Thyroid gland (tissue), 4 donors: ENCODE data around the gene EPB41. TPM values are rescaled to one million over a fixed set of nuclear protein-coding genes. Genes with fewer than 3 reads are reported as not detected.

Experiments used
- DNase-seq, 2 donors: peaks; one replicate each; pipeline ENCODE4 v3.0.0-alpha.2; 2019
- H3K27ac ChIP-seq, 3 donors: fragments of 200-600 bp; sonication (generic); 1 replicate in 2 of 3; 2 replicates in 1 of 3; pipeline ENCODE4 v1.5.1; 2016 to 2019; ENCODE audit warnings: mild to moderate bottlenecking in 1 of 3, moderate library complexity in 1 of 3
- H3K27me3 ChIP-seq: fragments of 200-600 bp; sonication (generic); one replicate; pipeline ENCODE4 v1.5.1; 2019
- H3K36me3 ChIP-seq, 2 donors: fragments of 200-600 bp; sonication (generic); one replicate each; pipeline ENCODE4 v1.5.1; 2016 to 2019
- H3K4me1 ChIP-seq, 2 donors: fragments of 200-600 bp; sonication (generic); one replicate each; pipeline ENCODE4 v1.5.1; 2017 to 2019
- H3K4me3 ChIP-seq, 3 donors: fragments of 200-600 bp; sonication (generic); replicated peaks in 1 of 3; 1 replicate in 2 of 3; 2 replicates in 1 of 3; pipeline ENCODE4 v1.5.1; 2016; ENCODE audit warnings: mild to moderate bottlenecking in 1 of 3
- H3K9me3 ChIP-seq: fragments of 200-600 bp; sonication (generic); one replicate; pipeline ENCODE4 v1.5.1; 2017
- POLR2A ChIP-seq, 2 donors: fragments of 450-650 bp; IDR thresholded peaks; one replicate each; pipeline ENCODE4 v1.6.1; 2017; ENCODE audit warnings: antibody characterized with exemption in 2 of 2, mild to moderate bottlenecking in 2 of 2, moderate library complexity in 1 of 2
- WGBS, 2 donors: methylation state at CpG; one replicate each; pipeline ENCODE4 v1.1.5; 2017; 5-methylcytosine and 5-hydroxymethylcytosine counted together
- intact Hi-C: fragments of 100-400 bp; cut with DNase I; formaldehyde crosslinking; loops from one replicate; pipeline ENCODE4 v1.15.1; 2023
- total RNA-seq, 4 donors: library from RNA; depleted of rRNA; stranded (reverse); fragments of >200 nt; gene quantifications; one replicate each; pipeline ENCODE4 v1.2.3, GENCODE V29; 2016
- TF ChIP-seq, protein P1 (sequence below), 6 experiments: fragments of 200-600 bp in 3 of 6; fragments of 450-650 bp in 3 of 6; sonication (generic) in 3 of 6; IDR thresholded peaks; one replicate each; pipeline ENCODE4 v1.5.1; 2016 to 2019; ENCODE audit warnings: antibody characterized with exemption in 6 of 6, mild to moderate bottlenecking in 2 of 6, inconsistent platforms in 1 of 6, moderate library complexity in 1 of 6

Gene EPB41
- total RNA-seq, 4 donors from 2014 or later: 59.7 to 102 (median 80.2) TPM

GRCh38 chr1:28965271-28965870 is 51.0 kb downstream of the EPB41 start:
- H3K9me3 ChIP-seq: no peaks in the 10 kb centered on the region
- H3K27me3 ChIP-seq: no peaks in the 10 kb centered on the region
- no peak overlapping the region for H3K4me3 ChIP-seq
- H3K4me1 ChIP-seq: no peaks in the 10 kb centered on the region
- intact Hi-C loops: no loop called here
- no peak overlapping the region for H3K27ac ChIP-seq
- no peaks in the 10 kb centered on the region for H3K36me3 ChIP-seq
- TF ChIP-seq, protein P1, sequence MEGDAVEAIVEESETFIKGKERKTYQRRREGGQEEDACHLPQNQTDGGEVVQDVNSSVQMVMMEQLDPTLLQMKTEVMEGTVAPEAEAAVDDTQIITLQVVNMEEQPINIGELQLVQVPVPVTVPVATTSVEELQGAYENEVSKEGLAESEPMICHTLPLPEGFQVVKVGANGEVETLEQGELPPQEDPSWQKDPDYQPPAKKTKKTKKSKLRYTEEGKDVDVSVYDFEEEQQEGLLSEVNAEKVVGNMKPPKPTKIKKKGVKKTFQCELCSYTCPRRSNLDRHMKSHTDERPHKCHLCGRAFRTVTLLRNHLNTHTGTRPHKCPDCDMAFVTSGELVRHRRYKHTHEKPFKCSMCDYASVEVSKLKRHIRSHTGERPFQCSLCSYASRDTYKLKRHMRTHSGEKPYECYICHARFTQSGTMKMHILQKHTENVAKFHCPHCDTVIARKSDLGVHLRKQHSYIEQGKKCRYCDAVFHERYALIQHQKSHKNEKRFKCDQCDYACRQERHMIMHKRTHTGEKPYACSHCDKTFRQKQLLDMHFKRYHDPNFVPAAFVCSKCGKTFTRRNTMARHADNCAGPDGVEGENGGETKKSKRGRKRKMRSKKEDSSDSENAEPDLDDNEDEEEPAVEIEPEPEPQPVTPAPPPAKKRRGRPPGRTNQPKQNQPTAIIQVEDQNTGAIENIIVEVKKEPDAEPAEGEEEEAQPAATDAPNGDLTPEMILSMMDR (IDR thresholded peaks at IDR 0.05): no peak
- no peak for TF ChIP-seq POLR2A (IDR thresholded peaks at IDR 0.05)
- WGBS, 2 donors: 65 to 69% methylated on average over 1 of the region's 1 CpG
- no peak for DNase-seq

DNA sequence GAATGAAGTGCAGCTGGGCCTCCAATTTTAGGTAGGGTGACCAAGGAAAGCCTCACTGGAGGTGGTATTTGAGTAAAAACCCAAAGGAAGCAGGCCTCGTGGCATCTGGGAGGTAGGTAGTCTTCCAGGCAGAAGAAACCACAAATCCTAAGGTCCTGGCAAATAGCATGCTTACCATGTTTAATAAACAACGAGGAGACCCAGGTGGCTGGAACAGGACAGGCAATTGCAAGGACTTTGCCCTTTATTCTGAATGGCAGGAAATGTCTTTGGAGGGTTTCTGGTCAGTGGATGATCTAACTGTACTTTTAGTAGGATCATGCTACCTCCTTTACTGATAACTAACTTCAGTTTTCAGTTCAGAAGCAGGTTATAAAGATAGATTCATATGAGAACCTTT is 52.2 kb downstream of the EPB41 start:
- DNase-seq: no peak
- 86 to 88% methylated on average over 2 of the region's 2 CpGs for WGBS, 2 donors
- no peak overlapping the region for H3K4me3 ChIP-seq

DNA sequence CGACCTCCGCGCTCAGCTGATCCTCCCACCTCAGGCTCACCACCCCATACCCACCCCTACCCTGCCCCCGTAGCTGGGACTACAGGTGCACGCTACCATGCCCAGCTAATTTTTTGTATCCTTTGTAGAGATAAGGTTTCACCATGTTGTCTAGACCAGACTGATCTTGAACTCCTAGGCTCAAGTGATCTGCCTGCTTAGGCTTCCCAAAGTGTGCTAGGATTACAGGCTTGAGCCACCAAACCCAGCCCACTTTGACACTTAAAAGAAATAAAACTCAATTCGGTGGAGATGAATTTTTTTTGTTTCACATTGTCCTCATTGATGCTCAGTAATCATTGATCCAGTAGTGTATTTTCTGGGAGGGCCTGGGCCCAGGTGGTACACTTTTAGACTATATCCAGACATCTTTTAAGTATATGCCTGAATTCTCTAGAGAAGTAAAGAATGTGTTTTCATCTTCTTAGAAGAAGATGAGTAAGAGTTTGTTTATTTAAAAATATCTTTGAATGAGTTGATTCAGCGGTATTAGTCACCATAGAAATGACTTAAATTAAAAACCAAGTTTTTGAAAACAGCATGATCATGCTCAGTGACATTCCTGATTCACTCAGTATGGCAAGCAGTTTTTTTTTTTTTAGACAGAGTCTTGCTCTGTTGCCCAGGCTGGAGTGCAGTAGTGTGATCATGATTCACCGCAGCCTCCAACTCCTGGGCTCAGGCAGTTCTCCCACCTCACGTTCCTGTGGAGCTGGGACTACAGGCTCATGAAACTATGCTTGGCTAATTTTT is 57.8 kb downstream of the EPB41 start:
- Histone ChIP-seq H3K9me3 (no peaks in the 10 kb centered on the region), H3K27me3 (no peaks in the 10 kb centered on the region), H3K4me3 (no peak overlapping the region), H3K36me3 (no peaks in the 10 kb centered on the region), H3K27ac (peak overlapping the region in 1 of 3 donors; percentile 31), H3K4me1 (peaks cover 0 to 9% of the 10 kb centered on the region in 2 donors)
- no peak for TF ChIP-seq POLR2A (IDR thresholded peaks at IDR 0.05)
- TF ChIP-seq, protein P1 (IDR thresholded peaks at IDR 0.05): no peak
- peak; percentile 14 to 42 for DNase-seq
- WGBS, 2 donors: 77 to 81% methylated on average over 9 of the region's 9 CpGs
- intact Hi-C loops: no loop called here

More for the DNA sequence above, 52.2 kb downstream of the EPB41 start:
- no peak overlapping the region for H3K27ac ChIP-seq
- TF ChIP-seq, protein P1 (IDR thresholded peaks at IDR 0.05): no peak
- intact Hi-C loops: no loop called here
- no peaks in the 10 kb centered on the region for H3K4me1 ChIP-seq
- H3K9me3 ChIP-seq: no peaks in the 10 kb centered on the region
- no peaks in the 10 kb centered on the region for H3K36me3 ChIP-seq
- H3K27me3 ChIP-seq: no peaks in the 10 kb centered on the region

DNA sequence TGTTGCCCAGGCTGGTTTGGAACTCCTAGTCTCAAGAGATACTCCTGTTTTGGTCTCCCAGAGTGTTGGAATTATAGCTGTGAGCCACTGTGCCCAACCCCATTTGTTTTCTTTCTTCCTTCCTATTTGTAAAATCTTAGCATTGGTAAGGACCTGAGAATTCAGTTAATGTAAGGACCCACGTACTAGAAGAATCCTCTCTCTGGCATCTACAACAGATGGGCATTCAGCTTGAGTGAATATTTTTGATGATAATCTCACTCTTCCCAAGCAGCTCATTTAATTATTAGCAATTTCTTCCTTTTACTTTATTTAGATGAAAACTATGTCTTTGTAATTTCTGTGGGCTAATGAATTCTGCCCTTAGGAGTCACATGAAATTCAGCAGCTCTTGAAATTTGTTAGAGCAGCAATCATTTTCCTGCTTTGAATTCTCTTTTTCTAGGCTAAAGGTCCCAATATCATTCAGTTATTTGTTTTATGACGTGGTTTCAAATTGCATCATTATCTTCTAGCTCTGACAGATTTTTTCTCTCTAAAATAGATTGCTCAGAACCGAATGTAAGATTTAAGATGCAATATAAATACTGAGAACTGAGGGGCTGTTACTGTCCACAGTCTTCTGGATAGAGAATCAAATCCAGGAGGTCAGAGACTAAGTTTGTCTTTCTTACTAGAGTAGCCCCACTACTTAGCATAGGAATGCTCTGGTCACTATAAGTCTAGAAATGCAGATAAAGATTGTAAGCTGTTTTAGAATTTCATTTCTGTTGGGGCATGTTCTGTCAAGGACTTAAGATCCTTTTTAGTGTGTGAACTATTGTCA is 59.4 kb downstream of the EPB41 start:
- Histone ChIP-seq H3K36me3 (no peaks in the 10 kb centered on the region), H3K27me3 (no peaks in the 10 kb centered on the region), H3K9me3 (no peaks in the 10 kb centered on the region), H3K4me3 (no peak overlapping the region), H3K27ac (no peak overlapping the region), H3K4me1 (peaks cover 0 to 9% of the 10 kb centered on the region in 2 donors)
- 84 to 92% methylated on average over 3 of the region's 3 CpGs for WGBS, 2 donors
- TF ChIP-seq POLR2A (IDR thresholded peaks at IDR 0.05): no peak
- TF ChIP-seq, protein P1 (IDR thresholded peaks at IDR 0.05): no peak
- intact Hi-C loops: no loop called here
- no peak for DNase-seq
